HUES64 (cell line): ENCODE data around the gene MUC4.
"Not testable (repeated sequence)": the region's sequence is repeated elsewhere in the genome, so short reads cannot be mapped to it uniquely, and the experiment has no call there.

Experiments used
- H3K27ac ChIP-seq: 2 replicates; pipeline ENCODE4 v1.7.0; 2013; ENCODE audit warnings: low read depth, low read length, inconsistent platforms
- H3K27me3 ChIP-seq: 2 replicates; pipeline ENCODE4 v1.6.1; 2013; ENCODE audit warnings: mild to moderate bottlenecking, low read length; ENCODE audit not compliant: insufficient read depth
- H3K36me3 ChIP-seq: 2 replicates; pipeline ENCODE4 v1.6.1; 2013; ENCODE audit warnings: mild to moderate bottlenecking, low read length; ENCODE audit not compliant: insufficient read depth
- H3K4me1 ChIP-seq: 2 replicates; pipeline ENCODE4 v1.6.1; 2013; ENCODE audit warnings: mild to moderate bottlenecking, low read length, moderate library complexity; ENCODE audit not compliant: insufficient read depth
- H3K4me3 ChIP-seq: 2 replicates; pipeline ENCODE4 v1.5.1; 2013; ENCODE audit warnings: mild to moderate bottlenecking, low read length, moderate library complexity
- H3K9ac ChIP-seq: 2 replicates; pipeline ENCODE4 v1.6.1; 2013; ENCODE audit warnings: mild to moderate bottlenecking, low read depth, low read length
- H3K9me3 ChIP-seq: 2 replicates; pipeline ENCODE4 v1.6.1; 2013; ENCODE audit warnings: low read depth, low read length; ENCODE audit not compliant: insufficient read depth
- WGBS: fragments of 150-250, 120-280 bp; methylation state at CpG from one replicate; pipeline ENCODE4 v1.1.7; 2013; ENCODE audit warnings: missing lambda C conversion rate; 5-methylcytosine and 5-hydroxymethylcytosine counted together

The MUC4 gene

DNA sequence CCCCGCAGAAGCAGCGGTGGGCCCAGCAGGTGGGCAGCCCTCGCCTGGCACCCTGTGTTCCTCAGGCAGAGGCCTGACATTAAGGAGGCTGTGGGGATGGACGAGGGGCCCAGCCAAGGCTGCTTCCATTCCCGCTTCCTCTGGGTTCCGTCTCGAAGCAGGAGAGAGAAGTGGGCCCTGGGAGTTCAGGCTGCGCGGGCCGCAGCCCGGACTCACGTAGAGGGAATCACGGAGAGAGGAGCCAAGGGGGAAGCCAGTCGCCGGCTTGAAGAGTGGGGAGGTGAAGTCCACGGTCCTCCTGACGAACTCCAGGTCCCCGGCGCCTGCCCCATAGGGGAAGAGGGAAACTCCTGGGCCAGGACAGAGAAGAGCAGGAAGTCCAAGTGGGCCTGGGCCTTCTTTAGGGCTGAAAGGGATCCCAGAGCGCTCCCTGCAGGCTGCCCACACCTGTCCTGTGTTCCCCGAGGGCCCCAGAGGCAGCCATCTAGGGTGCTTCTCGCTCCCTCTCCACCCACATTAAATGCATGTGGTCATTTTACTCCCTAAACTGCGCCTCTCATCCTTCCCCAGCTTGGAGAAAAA, 37.7 kb downstream of the MUC4 start:
- Histone ChIP-seq H3K27me3 (no peaks in the 10 kb centered on the region), H3K27ac (no peak overlapping the region), H3K9ac (no peak overlapping the region), H3K36me3 (no peaks in the 10 kb centered on the region), H3K9me3 (no peaks in the 10 kb centered on the region), H3K4me3 (no peak overlapping the region), H3K4me1 (no peaks in the 10 kb centered on the region)
- WGBS, result 92% methylated on average over 23 of the region's 23 CpGs

DNA sequence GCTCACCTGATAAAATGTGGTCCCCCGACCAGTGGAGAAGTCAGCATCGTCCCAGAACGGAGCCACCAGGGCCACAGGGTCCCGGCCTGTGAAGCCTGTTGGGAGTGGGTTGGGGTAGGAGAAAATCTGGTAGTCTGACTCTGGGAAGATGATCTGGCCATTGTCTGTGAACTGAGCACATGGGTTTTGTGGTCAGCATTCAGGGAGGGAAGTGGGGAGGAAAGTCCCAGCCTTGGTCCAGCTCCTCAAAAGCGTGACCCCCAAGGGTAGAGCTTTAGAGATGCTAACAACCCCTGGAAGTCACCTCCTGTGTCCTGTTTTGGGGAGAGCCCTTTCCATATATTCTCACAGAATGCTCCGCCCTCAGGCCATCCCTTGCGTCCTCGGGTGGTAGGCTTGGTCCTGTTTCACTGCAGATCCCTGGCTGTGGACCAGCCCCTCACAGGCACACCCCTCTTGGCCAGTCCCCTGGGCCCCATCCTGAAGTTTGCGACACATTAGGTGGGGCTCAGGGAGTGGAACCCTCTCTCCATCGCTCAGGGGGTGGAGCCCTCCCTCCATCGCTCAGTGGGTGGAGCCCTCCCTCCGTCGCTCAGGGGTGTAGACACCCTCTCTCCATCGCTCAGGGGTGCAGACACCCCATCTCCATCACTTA, 40.0 kb downstream of the MUC4 start:
- H3K9me3 ChIP-seq, result no peaks in the 10 kb centered on the region
- no peak overlapping the region for H3K9ac ChIP-seq
- H3K27me3 ChIP-seq, result no peaks in the 10 kb centered on the region
- no peak overlapping the region for H3K4me3 ChIP-seq
- no peaks in the 10 kb centered on the region for H3K4me1 ChIP-seq
- no peaks in the 10 kb centered on the region for H3K36me3 ChIP-seq
- 89% methylated on average over 14 of the region's 14 CpGs for WGBS
- H3K27ac ChIP-seq, result no peak overlapping the region

DNA sequence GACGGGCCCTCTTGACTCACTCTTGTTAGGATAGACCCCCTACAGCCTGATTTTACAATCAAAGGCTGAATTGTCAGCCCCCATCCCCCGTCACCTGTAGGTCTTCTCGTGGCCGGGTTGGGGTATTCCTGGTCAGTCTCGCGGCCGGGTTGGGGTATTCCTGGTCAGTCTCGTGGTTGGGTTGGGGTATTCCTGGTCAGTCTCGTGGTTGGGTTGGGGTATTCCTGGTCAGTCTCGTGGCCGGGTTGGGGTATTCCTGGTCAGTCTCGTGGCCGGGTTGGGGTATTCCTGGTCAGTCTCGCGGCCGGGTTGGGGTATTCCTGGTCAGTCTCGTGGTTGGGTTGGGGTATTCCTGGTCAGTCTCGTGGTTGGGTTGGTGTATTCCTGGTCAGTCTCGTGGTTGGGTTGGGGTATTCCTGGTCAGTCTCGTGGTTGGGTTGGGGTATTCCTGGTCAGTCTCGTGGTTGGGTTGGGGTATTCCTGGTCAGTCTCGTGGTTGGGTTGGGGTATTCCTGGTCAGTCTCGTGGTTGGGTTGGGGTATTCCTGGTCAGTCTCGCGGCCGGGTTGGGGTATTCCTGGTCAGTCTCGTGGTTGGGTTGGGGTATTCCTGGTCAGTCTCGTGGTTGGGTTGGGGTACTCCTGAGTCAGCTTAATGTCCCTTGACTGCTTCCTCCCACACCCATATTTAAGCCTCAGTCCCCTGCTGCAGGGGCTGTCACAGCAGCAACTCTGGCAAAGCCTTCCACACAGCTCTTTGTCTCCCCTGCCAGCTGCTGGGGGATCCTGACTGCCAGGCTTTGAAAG, 40.7 kb downstream of the MUC4 start:
- H3K9me3 ChIP-seq, H3K27me3 ChIP-seq, H3K4me3 ChIP-seq, H3K9ac ChIP-seq, H3K36me3 ChIP-seq, H3K27ac ChIP-seq, H3K4me1 ChIP-seq: not testable (repeated sequence)
- WGBS, result 94% methylated on average over 13 of the region's 28 CpGs

DNA sequence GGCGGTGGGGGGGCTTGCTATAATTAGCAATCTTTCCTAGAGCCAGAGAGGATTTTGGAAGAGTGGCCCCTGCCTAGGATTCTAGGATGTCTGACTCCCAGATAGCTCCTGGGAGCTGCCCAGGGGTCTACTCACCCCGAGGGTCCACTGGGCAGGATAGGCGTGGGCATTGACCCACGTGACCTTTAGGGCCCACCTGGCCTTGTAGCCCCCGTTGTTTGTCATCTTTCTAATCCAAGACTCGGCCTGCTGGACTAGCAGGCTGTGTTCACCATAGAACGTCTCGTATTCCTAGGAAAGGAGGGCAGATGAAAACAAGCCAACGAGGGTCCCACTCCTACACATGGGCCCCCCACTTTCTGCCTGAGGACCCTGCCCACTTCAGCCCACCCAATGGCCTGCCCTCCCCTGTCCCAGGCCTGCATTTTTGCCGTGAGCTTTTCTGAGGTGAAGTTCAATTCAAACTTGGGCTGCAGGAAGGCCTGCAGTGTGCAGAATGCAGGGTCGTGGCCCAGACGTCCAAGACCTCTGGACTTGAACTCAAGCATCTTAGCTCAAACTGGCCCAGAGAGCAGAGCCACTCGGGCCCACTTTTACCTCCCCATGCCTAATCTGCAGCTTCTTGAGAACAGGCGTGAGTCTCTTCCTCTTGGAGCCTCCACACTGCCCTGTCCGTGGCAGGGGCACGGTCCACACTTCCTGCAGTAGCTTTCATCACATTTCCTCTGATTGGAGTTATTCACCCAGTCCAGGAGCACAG, 41.5 kb downstream of the MUC4 start:
- Histone ChIP-seq H3K9me3 (no peaks in the 10 kb centered on the region), H3K4me1 (no peaks in the 10 kb centered on the region), H3K27me3 (no peaks in the 10 kb centered on the region), H3K4me3 (no peak overlapping the region), H3K27ac (no peak overlapping the region), H3K9ac (no peak overlapping the region), H3K36me3 (no peaks in the 10 kb centered on the region)
- 92% methylated on average over 16 of the region's 16 CpGs for WGBS

DNA sequence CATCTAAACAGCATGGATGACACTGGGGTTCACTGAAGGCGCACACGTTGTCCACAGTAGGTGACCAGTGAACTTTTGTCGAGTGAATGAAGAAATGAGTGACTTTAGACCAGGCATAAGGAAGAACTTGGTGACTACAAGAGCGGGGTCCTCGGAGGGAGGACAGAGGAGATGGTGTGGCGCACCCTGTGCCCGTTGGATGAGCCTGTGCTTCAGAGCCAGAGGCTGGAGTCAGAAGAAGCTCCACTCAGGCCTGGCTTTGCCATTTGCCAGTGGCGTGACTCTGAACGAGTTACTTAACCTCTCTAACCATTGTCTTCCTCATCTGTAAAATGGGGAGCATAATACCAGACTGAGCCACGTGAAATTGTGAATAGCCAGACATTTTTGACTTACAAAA, 42.2 kb downstream of the MUC4 start:
- Histone ChIP-seq H3K27me3 (no peaks in the 10 kb centered on the region), H3K36me3 (no peaks in the 10 kb centered on the region), H3K27ac (no peak overlapping the region), H3K9me3 (no peaks in the 10 kb centered on the region), H3K9ac (no peak overlapping the region), H3K4me3 (no peak overlapping the region), H3K4me1 (no peaks in the 10 kb centered on the region)
- 94% methylated on average over 10 of the region's 10 CpGs for WGBS

DNA sequence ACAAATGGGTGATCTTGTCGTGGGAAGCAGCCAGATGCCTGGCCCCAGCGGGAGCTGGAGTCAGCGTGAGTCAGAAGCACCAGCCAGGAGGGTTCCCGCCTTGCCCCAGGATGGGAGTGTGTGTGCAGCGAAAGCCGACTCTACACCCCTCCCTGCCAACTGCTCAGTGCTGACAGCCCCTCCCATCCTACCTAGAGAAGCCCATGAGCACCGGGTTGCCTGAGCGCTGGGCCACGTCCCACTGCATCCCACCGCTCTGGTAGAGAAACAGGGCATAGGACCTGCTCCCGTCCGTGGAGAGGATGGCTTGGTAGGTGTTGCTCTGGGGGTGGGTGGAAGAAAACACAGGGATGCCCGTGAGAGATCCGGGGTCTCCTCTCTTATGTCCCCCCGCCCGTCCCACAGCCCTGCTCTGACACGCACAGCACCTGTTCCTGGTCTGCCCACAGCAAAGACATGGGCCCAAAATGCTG, 42.9 kb downstream of the MUC4 start:
- no peak overlapping the region for H3K4me3 ChIP-seq
- no peak overlapping the region for H3K9ac ChIP-seq
- 81% methylated on average over 17 of the region's 17 CpGs for WGBS
- no peaks in the 10 kb centered on the region for H3K9me3 ChIP-seq
- no peaks in the 10 kb centered on the region for H3K27me3 ChIP-seq
- no peak overlapping the region for H3K27ac ChIP-seq
- no peaks in the 10 kb centered on the region for H3K4me1 ChIP-seq
- H3K36me3 ChIP-seq, result no peaks in the 10 kb centered on the region

DNA sequence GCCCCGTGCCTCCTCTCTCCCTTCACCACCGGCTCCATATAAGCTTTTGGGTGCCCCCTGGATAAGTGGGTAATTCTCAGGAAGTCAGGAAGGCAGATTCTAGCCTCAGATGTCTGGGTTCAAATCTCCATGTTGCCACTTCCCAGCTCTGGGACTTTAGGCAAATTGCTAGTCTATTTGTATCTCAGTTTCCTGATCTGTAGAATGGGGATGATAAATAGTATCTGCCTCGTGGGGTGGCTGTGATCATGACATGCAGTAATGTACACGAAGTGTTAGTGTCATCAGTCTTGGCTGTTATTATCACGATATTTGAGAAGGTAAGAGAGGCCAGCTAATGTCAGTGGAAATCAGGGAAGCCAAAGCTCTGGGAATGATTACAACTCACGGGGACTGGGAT, 43.3 kb downstream of the MUC4 start:
- Histone ChIP-seq H3K9ac (no peak overlapping the region), H3K9me3 (no peaks in the 10 kb centered on the region), H3K36me3 (no peaks in the 10 kb centered on the region), H3K4me3 (no peak overlapping the region), H3K4me1 (no peaks in the 10 kb centered on the region), H3K27ac (no peak overlapping the region), H3K27me3 (no peaks in the 10 kb centered on the region)
- 91% methylated on average over 6 of the region's 6 CpGs for WGBS

DNA sequence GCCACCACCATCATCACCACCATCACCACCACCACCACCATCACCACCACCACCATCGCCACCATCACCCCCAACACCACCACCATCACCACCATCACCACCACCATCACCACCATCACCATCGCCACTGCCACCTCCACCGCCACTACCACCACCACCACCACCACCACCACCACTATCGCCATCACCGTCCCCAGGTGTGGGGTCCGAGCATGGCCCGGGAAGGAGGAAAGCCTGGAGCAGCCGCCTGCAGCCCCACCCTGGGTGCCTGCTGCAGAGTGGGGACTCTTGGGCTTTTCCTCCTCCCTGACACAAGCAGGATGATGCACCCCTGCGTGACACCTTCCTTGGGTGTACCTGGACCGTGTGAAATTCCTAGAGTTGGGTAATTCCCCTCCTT, 43.9 kb downstream of the MUC4 start:
- H3K27ac ChIP-seq, result no peak overlapping the region

DNA sequence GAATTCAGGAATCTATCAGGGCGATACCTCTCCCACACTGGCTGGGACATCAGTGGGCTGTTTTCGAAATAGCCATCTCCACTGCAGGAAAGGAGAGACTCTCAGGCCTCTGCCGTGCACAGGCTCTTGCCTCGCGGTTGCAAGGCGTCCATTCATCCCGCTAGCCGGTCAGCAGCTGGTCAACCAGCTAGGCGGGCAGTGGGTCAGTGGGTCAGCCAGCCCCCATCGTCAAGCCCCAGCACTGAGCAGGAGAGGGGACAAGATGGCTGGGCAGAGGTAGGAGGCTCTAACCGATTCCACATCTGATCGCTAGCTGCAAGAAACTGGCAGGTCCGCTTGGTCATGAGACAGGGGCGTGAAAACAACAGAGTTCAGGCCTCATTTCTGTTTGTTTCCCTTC, 45.1 kb downstream of the MUC4 start:
- H3K27ac ChIP-seq, result no peak overlapping the region
- no peak overlapping the region for H3K9ac ChIP-seq
- H3K27me3 ChIP-seq, result no peaks in the 10 kb centered on the region
- no peaks in the 10 kb centered on the region for H3K9me3 ChIP-seq
- H3K4me3 ChIP-seq, result no peak overlapping the region
- WGBS, result 96% methylated on average over 14 of the region's 14 CpGs
- no peaks in the 10 kb centered on the region for H3K4me1 ChIP-seq
- H3K36me3 ChIP-seq, result no peaks in the 10 kb centered on the region

More for the DNA sequence above, 43.9 kb downstream of the MUC4 start:
- no peaks in the 10 kb centered on the region for H3K27me3 ChIP-seq
- H3K4me3 ChIP-seq, result no peak overlapping the region
- WGBS, result 77% methylated on average over 10 of the region's 10 CpGs
- H3K36me3 ChIP-seq, result no peaks in the 10 kb centered on the region
- H3K9me3 ChIP-seq, result no peaks in the 10 kb centered on the region
- no peaks in the 10 kb centered on the region for H3K4me1 ChIP-seq
- H3K9ac ChIP-seq, result no peak overlapping the region

DNA sequence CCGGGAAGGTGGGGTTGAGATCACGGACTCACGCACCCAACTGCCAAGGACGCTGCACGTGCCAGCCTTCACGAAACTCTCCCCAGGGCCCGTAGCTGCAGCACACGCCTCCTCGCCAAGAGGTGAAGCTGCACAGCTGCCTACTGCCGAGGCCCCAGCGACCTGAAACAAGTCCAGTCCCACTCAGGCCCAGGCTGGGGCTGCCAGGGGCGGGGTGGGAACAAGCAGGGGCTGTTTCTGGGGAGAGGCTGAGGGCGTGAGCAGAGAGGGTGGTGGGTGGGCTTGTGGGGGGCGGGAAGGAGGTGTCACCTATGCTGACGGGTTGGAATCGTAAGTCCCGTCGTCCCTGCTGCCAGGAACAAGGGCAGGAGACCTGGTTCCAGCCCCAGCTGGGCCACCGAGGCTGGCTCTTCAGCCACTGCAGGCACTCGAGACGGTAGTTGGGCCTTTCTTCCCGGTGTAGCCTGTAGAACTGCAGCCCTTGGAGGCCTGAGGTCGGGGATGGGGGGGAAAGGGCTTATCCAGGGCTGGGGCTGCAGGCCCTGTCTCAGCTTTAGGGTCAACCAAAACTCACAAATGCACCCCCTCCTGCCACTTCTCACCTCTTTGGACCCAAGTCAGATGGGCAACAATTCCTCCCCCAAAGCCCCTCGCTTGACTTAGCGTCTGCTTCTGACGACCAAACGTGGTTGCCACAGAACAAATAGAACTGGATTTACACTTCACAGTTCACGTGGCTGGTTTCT, 46.6 kb downstream of the MUC4 start:
- Histone ChIP-seq H3K4me3 (no peak overlapping the region), H3K9ac (no peak overlapping the region), H3K9me3 (no peaks in the 10 kb centered on the region), H3K27me3 (no peaks in the 10 kb centered on the region), H3K4me1 (no peaks in the 10 kb centered on the region), H3K36me3 (no peaks in the 10 kb centered on the region), H3K27ac (no peak overlapping the region)
- WGBS, result 92% methylated on average over 28 of the region's 28 CpGs
